ENCODE results near the gene AOPEP. TPM values are rescaled to one million over a fixed set of nuclear protein-coding genes. Genes with fewer than 3 reads are reported as not detected.

Gene AOPEP
- total RNA-seq, 1 donor from 2014 or later, result 92.3 TPM

- H3K36me3 Mint-ChIP-seq (ENCODE audit: low read depth), result no peaks in the 10 kb centered on the region
- H3K4me3 Mint-ChIP-seq (ENCODE audit: unreplicated experiment), result no peak overlapping the region
- H3K9me3 Mint-ChIP-seq (ENCODE audit: low read depth), result no peaks in the 10 kb centered on the region
- H3K4me1 Mint-ChIP-seq (ENCODE audit: low read depth), result peaks cover 22% of the 10 kb centered on the region
- peaks cover 4% of the 10 kb centered on the region for H3K27me3 Mint-ChIP-seq (ENCODE audit: low read depth)
- TF ChIP-seq CTCF (IDR thresholded peaks at IDR 0.05), result no peak
- no peak overlapping the region for H3K27ac Mint-ChIP-seq (ENCODE audit: unreplicated experiment)
- DNase-seq (ENCODE audit: low spot score), result no peak
These were observed 26.1 kb upstream of the AOPEP start for GRCh38 chr9:94700445-94700844.

GRCh38 chr9:94703488-94704140 lies 22.9 kb upstream of the AOPEP start:
- no peak for TF ChIP-seq CTCF (IDR thresholded peaks at IDR 0.05)
- Mint-ChIP-seq H3K4me3 (ENCODE audit: unreplicated experiment) (no peak overlapping the region), H3K27me3 (ENCODE audit: low read depth) (peaks cover 4% of the 10 kb centered on the region), H3K4me1 (ENCODE audit: low read depth) (peaks cover 12% of the 10 kb centered on the region), H3K36me3 (ENCODE audit: low read depth) (no peaks in the 10 kb centered on the region), H3K9me3 (ENCODE audit: low read depth) (no peaks in the 10 kb centered on the region), H3K27ac (ENCODE audit: unreplicated experiment) (no peak overlapping the region)
- DNase-seq (ENCODE audit: low spot score), result no peak

- Mint-ChIP-seq H3K4me1 (ENCODE audit: low read depth) (peaks cover 6% of the 10 kb centered on the region), H3K27me3 (ENCODE audit: low read depth) (peaks cover 4% of the 10 kb centered on the region), H3K4me3 (ENCODE audit: unreplicated experiment) (no peak overlapping the region), H3K9me3 (ENCODE audit: low read depth) (no peaks in the 10 kb centered on the region), H3K27ac (ENCODE audit: unreplicated experiment) (no peak overlapping the region), H3K36me3 (ENCODE audit: low read depth) (no peaks in the 10 kb centered on the region)
- no peak for DNase-seq (ENCODE audit: low spot score)
- TF ChIP-seq CTCF (IDR thresholded peaks at IDR 0.05), result no peak
These were observed 21.3 kb upstream of the AOPEP start for GRCh38 chr9:94705162-94705702.

GRCh38 chr9:94706922-94707321 lies 19.6 kb upstream of the AOPEP start:
- Mint-ChIP-seq H3K4me1 (ENCODE audit: low read depth) (no peaks in the 10 kb centered on the region), H3K4me3 (ENCODE audit: unreplicated experiment) (no peak overlapping the region), H3K9me3 (ENCODE audit: low read depth) (no peaks in the 10 kb centered on the region), H3K27me3 (ENCODE audit: low read depth) (peaks cover 4% of the 10 kb centered on the region), H3K36me3 (ENCODE audit: low read depth) (no peaks in the 10 kb centered on the region), H3K27ac (ENCODE audit: unreplicated experiment) (no peak overlapping the region)
- no peak for TF ChIP-seq CTCF (IDR thresholded peaks at IDR 0.05)
- no peak for DNase-seq (ENCODE audit: low spot score)

- no peak for TF ChIP-seq CTCF (IDR thresholded peaks at IDR 0.05)
- no peaks in the 10 kb centered on the region for H3K27me3 Mint-ChIP-seq (ENCODE audit: low read depth)
- no peak overlapping the region for H3K4me3 Mint-ChIP-seq (ENCODE audit: unreplicated experiment)
- H3K4me1 Mint-ChIP-seq (ENCODE audit: low read depth), result peaks cover 6% of the 10 kb centered on the region
- DNase-seq (ENCODE audit: low spot score), result no peak
- no peak overlapping the region for H3K27ac Mint-ChIP-seq (ENCODE audit: unreplicated experiment)
- no peaks in the 10 kb centered on the region for H3K36me3 Mint-ChIP-seq (ENCODE audit: low read depth)
- H3K9me3 Mint-ChIP-seq (ENCODE audit: low read depth), result no peaks in the 10 kb centered on the region
These were observed 12.9 kb upstream of the AOPEP start for GRCh38 chr9:94713436-94714215.
